MV-4-11 (cell line): Measurements from ENCODE around the gene FGGY.

Experiments used
- DNase-seq: peaks from one replicate; lab custom pipeline; 2025; lab: John Stamatoyannopoulos, UW

The FGGY gene

GRCh38 chr1:59765011-59765730 lies 468.3 kb downstream of the FGGY start:
- no peak for DNase-seq

GRCh38 chr1:59766227-59766855 lies 469.4 kb downstream of the FGGY start:
- no peak for DNase-seq

- DNase-seq: no peak
Observed at GRCh38 chr1:59767119-59767518, 470.2 kb downstream of the FGGY start.

GRCh38 chr1:59768792-59769735 lies 472.2 kb downstream of the FGGY start:
- peak; percentile 14 for DNase-seq

GRCh38 chr1:59769736-59770095 lies 472.8 kb downstream of the FGGY start:
- DNase-seq: no peak

- DNase-seq: no peak
Observed at GRCh38 chr1:59771361-59771760, 474.5 kb downstream of the FGGY start.

- DNase-seq: no peak
Observed at GRCh38 chr1:59775480-59775879, 478.6 kb downstream of the FGGY start.

GRCh38 chr1:59776960-59777852 lies 480.3 kb downstream of the FGGY start:
- no peak for DNase-seq

GRCh38 chr1:59779949-59780348 lies 483.1 kb downstream of the FGGY start:
- DNase-seq: no peak

- DNase-seq: no peak
Observed at GRCh38 chr1:59788825-59789224, 491.9 kb downstream of the FGGY start.

- DNase-seq: no peak
Observed at GRCh38 chr1:59798600-59798999, 501.7 kb downstream of the FGGY start.

- DNase-seq: no peak
Observed at GRCh38 chr1:59803458-59804038, 506.7 kb downstream of the FGGY start.

- DNase-seq: no peak
Observed at GRCh38 chr1:59804301-59804700, 507.4 kb downstream of the FGGY start.

- no peak for DNase-seq
Observed at GRCh38 chr1:59805554-59805953, 508.7 kb downstream of the FGGY start.
